Inferior parietal cortex (tissue), 1 donor: ENCODE measurements around the gene WDR64.

Source experiments
- DNase-seq: peaks from one replicate; pipeline ENCODE4 v3.0.0-alpha.2; 2016; ENCODE audit errors: extremely low spot score

WDR64 gene

GRCh38 chr1:241631674-241632073, 20.4 kb upstream of the WDR64 start:
- DNase-seq = no peak

- DNase-seq = no peak
Measured at GRCh38 chr1:241632987-241633386, 19.1 kb upstream of the WDR64 start.

- DNase-seq = no peak
Measured at GRCh38 chr1:241635556-241636152, 16.4 kb upstream of the WDR64 start.

GRCh38 chr1:241636291-241636690, 15.8 kb upstream of the WDR64 start:
- no peak for DNase-seq

- DNase-seq = peak; percentile 30
Measured at GRCh38 chr1:241637046-241637590, 15.0 kb upstream of the WDR64 start.

- peak; percentile 25 for DNase-seq
Measured at GRCh38 chr1:241637604-241638003, 14.5 kb upstream of the WDR64 start.

GRCh38 chr1:241638099-241638682, 13.9 kb upstream of the WDR64 start:
- DNase-seq = no peak

- DNase-seq = peak; percentile 29
Measured at GRCh38 chr1:241638909-241639622, 13.0 kb upstream of the WDR64 start.

GRCh38 chr1:241639623-241640148, 12.4 kb upstream of the WDR64 start:
- no peak for DNase-seq

- DNase-seq = peak; percentile 86
Measured at GRCh38 chr1:241640149-241640866, 11.8 kb upstream of the WDR64 start, which contains the start of the genes CHML and OPN3. Gene CHML, minus strand, starts transcription at chr1:241640369. Its CDS starts 4,603 bp downstream, at chr1:241635766. Gene OPN3, minus strand, starts transcription at chr1:241640369. Its CDS starts 115 bp downstream, at chr1:241640254.

GRCh38 chr1:241640867-241641622, 11.0 kb upstream of the WDR64 start:
- no peak for DNase-seq

GRCh38 chr1:241641773-241642592, 10.1 kb upstream of the WDR64 start:
- no peak for DNase-seq

- DNase-seq = no peak
Measured at GRCh38 chr1:241642593-241642944, 9.5 kb upstream of the WDR64 start.

- DNase-seq = no peak
Measured at GRCh38 chr1:241644259-241644658, 7.8 kb upstream of the WDR64 start.

- no peak for DNase-seq
Measured at GRCh38 chr1:241645199-241645598, 6.9 kb upstream of the WDR64 start.

- DNase-seq = no peak
Measured at GRCh38 chr1:241646201-241646600, 5.9 kb upstream of the WDR64 start.

- no peak for DNase-seq
Measured at GRCh38 chr1:241647658-241648057, 4.4 kb upstream of the WDR64 start.

- DNase-seq = no peak
Measured at GRCh38 chr1:241648159-241648558, 3.9 kb upstream of the WDR64 start.

GRCh38 chr1:241654019-241654418, 1.9 kb downstream of the WDR64 start:
- no peak for DNase-seq

- DNase-seq = no peak
Measured at GRCh38 chr1:241654641-241655040, 2.6 kb downstream of the WDR64 start.
